Urinary bladder (tissue), 4 donors: ENCODE results near the gene HASPIN. TPM values are rescaled to one million over a fixed set of nuclear protein-coding genes. Genes with fewer than 3 reads are reported as not detected.

Experiments
- DNase-seq: peaks from one replicate; pipeline ENCODE4 v3.0.0-alpha.2; 2015; ENCODE audit errors: extremely low spot score
- H3K27ac ChIP-seq: one replicate; pipeline ENCODE4 v1.5.1; 2013; ENCODE audit warnings: low read depth, mild to moderate bottlenecking, moderate library complexity
- H3K36me3 ChIP-seq: one replicate; pipeline ENCODE4 v1.6.1; 2013; ENCODE audit warnings: mild to moderate bottlenecking, moderate library complexity; ENCODE audit not compliant: insufficient read depth
- H3K4me1 ChIP-seq: one replicate; pipeline ENCODE4 v1.6.1; 2013; ENCODE audit warnings: mild to moderate bottlenecking, moderate library complexity; ENCODE audit not compliant: insufficient read depth
- H3K4me3 ChIP-seq: one replicate; pipeline ENCODE4 v1.5.1; 2013; ENCODE audit warnings: low read depth, low read length
- WGBS: extraction: QIAGEN DNeasy Blood & Tissue Kit; methylation state at CpG from one replicate; pipeline ENCODE4 v1.1.7; 2013; 5-methylcytosine and 5-hydroxymethylcytosine counted together
- polyA plus RNA-seq: library from polyadenylated mRNA; stranded (reverse); fragments of 200-250 nt; gene quantifications from one replicate; pipeline ENCODE4 v1.2.3, GENCODE V29; 2013
- total RNA-seq: library from RNA; depleted of rRNA; stranded (reverse); fragments of >200 nt; gene quantifications from one replicate; pipeline ENCODE4 v1.2.3, GENCODE V29; 2014
- donor health status: healthy with polysubstance abuse.
- donor health status: healthy.

HASPIN gene
- 2.2 TPM for total RNA-seq
- 0.08 TPM for polyA plus RNA-seq

DNA sequence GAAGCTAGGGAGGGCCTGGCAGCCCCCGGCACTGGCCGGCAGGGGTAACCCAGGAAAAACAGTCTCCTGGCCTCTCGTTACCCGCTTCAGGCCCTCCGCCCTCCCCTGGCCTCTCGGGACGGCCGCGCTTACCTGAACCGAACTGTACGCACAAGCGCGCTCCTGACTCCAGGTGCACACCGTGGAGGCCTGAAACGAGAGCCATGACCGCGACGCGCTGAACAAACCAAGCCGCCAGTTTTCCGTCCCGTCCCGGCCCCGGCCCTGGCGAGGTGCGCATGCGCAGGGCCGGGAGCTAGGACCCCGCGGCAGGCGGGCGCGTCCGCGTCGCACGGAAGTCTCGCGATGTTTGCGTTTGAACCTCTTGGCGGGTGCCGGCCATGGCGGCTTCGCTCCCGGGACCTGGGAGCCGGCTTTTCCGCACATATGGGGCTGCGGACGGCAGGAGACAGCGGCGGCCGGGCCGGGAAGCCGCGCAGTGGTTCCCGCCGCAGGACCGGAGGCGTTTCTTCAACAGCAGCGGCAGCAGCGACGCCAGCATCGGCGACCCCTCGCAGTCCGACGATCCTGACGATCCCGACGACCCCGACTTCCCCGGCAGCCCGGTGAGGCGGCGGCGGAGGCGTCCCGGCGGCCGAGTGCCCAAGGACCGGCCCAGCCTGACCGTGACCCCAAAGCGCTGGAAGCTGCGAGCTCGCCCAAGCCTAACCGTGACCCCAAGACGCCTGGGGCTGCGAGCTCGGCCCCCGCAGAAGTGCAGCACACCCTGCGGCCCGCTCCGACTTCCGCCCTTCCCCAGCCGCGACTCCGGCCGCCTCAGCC, at the start of gene HASPIN:
Gene HASPIN (plus strand): TSS at position 348 of the 822 bp plus-strand sequence. CDS start 33 bp downstream, at position 381.
- no peaks in the 10 kb centered on the region for H3K4me1 ChIP-seq
- WGBS = under 1% methylated on average over 98 of the region's 98 CpGs
- peak; percentile 83 for DNase-seq
- no peaks in the 10 kb centered on the region for H3K36me3 ChIP-seq
- peak within 1 kb of the TSS; percentile 68 for H3K4me3 ChIP-seq
- H3K27ac ChIP-seq = peak within 1 kb of the TSS; percentile 90

DNA sequence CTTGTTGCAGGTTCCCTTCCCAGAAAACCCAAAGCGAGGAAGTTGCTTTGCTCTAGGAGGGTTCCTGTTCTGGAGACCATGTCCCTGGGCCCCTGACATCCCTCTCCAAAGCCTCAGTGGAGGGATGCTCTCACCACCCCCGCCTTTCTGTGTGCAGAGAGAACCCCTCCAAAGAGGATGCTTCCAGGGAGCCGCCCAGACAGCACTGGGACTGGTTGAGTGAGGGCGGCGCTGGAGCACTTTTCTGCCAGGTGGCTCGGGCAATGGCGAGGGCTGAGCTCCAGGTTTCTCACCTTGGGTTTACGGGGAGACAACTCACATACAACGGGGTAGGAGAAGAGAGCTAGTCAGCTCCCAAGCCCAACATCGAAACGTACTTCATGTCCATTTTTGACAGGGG, 47.8 kb upstream of the HASPIN start:
- no peaks in the 10 kb centered on the region for H3K4me1 ChIP-seq
- no peak for DNase-seq
- 83% methylated on average over 11 of the region's 11 CpGs for WGBS
- H3K27ac ChIP-seq = no peak overlapping the region
- H3K36me3 ChIP-seq = no peaks in the 10 kb centered on the region
- H3K4me3 ChIP-seq = no peak overlapping the region

DNA sequence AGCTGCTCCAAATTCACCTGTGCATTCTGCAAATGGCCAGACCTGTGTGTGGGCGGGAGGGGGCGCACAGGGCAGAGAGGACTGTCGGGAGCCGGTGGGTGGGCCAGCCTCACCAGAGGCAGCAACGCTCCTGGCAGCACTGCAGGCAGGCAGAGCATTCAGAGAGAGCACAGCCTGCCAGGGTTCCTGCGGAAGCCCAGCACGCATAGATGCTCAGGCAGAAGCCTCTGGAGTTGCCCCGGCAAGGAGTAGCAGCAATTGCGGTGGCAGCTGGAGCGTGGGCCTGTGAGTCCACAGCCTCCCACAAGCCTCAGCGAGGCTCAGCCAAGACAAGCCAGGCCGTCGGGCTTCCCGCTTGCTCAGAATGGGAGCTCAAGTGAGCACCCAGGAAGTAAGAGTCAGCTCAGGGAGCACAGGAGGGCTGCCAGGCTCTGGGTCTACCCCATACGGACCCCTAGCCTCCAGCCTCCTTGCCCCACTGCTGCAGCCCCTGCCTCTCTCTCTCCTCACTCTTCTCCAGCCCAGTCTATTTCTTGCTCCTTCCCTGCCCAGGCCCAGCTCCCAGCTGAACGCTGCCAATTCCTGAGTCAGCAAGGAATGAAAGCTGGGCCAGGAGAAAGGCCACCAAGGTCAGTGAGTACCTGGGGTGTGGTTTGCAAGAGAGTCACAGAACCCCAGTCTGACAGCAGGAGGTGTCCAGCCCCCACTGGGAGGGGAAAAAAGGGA, 45.4 kb upstream of the HASPIN start:
- no peak for DNase-seq
- Histone ChIP-seq H3K4me3 (no peak overlapping the region), H3K27ac (no peak overlapping the region), H3K4me1 (no peaks in the 10 kb centered on the region), H3K36me3 (no peaks in the 10 kb centered on the region)
- WGBS = 49% methylated on average over 16 of the region's 16 CpGs

DNA sequence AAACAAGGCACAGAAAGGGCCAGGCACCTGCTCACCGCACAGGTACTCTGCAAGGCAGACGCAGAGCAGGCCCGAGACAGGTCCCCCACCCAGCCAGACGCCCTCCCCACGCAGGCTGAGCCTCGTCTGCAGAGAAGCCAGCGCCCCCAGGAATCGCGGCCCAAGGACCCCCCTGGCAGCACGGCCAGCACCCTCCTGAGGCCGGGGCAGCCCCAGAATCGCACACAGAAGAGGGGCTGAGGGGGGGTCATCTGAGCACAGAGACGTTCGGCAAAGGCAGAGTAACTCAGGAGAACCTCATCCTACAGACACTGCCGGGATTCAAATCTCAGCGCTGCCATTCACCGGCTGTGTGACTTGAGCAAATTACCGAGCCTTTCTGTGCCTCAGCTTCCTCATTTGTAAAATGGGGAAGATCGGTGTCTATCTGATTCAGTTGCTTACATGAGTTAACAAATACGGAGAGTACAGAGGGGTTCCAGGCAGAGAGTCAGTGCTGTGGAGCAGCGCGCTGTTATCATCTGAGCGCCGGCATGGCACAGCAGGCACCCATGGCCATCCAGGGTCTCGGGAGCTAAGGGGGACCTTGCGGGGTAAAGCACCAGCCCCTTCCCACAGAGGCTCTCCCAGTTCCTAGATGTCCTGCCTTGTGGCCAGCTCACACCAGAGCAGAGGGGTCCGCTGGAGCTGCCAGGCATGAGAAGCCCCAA, 44.7 kb upstream of the HASPIN start:
- Histone ChIP-seq H3K27ac (no peak overlapping the region), H3K36me3 (no peaks in the 10 kb centered on the region), H3K4me3 (no peak overlapping the region), H3K4me1 (no peaks in the 10 kb centered on the region)
- no peak for DNase-seq
- WGBS = 84% methylated on average over 27 of the region's 27 CpGs

GRCh38 chr17:3679531-3680126, 44.1 kb upstream of the HASPIN start:
- no peak overlapping the region for H3K27ac ChIP-seq
- no peak overlapping the region for H3K4me3 ChIP-seq
- DNase-seq = no peak
- H3K4me1 ChIP-seq = no peaks in the 10 kb centered on the region
- H3K36me3 ChIP-seq = no peaks in the 10 kb centered on the region
- WGBS = 51% methylated on average over 20 of the region's 20 CpGs

GRCh38 chr17:3681057-3681456, 42.6 kb upstream of the HASPIN start:
- WGBS = 84% methylated on average over 12 of the region's 12 CpGs
- Histone ChIP-seq H3K36me3 (no peaks in the 10 kb centered on the region), H3K4me1 (no peaks in the 10 kb centered on the region), H3K27ac (no peak overlapping the region), H3K4me3 (no peak overlapping the region)
- no peak for DNase-seq

DNA sequence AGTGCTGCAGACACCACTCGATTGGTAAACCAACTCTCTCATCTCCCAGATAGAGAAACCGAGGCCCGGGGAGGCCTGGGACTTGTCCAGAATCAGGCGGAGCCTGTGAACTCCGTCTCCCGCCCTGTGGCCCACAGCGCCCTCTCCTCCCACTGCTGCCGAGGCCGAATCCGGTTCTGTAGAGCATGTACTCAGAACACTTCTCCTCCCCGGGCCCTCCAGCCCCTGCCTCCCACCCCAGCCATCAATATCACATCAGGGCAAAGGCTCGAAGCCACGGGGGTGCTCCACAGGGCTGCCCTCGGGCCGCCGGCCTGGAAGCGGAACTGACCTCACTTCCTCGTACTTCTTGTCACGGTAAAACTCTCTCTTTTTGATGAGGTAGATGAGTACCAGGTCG, 42.1 kb upstream of the HASPIN start:
- H3K36me3 ChIP-seq = no peaks in the 10 kb centered on the region
- no peak overlapping the region for H3K4me3 ChIP-seq
- no peaks in the 10 kb centered on the region for H3K4me1 ChIP-seq
- 79% methylated on average over 20 of the region's 20 CpGs for WGBS
- H3K27ac ChIP-seq = no peak overlapping the region
- no peak for DNase-seq

- no peak overlapping the region for H3K4me3 ChIP-seq
- H3K27ac ChIP-seq = no peak overlapping the region
- 90% methylated on average over 12 of the region's 12 CpGs for WGBS
- H3K4me1 ChIP-seq = no peaks in the 10 kb centered on the region
- DNase-seq = no peak
- no peaks in the 10 kb centered on the region for H3K36me3 ChIP-seq
Measured at GRCh38 chr17:3682033-3682432, 41.7 kb upstream of the HASPIN start.

DNA sequence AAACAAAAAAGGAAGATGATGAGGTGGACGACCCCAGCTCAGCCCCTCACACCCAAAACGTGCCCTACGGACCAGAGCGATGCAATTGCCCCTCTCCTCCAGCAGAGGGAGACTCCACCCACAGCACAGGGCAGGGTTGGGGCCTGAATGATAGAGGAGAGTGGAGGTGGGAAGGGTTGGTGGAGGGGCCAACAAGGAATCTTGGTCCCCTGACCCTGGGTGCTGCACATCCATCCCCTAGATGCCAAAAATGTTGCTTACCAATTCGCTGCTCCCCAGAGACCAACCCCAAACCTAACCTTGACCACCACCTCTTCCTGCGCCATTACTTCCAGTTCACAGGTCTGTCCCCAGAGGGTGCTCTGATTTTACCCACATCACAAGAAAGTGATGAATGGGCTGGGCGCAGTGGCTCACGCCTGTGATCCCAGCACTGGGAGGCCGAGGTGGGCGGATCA, 40.6 kb upstream of the HASPIN start:
- Histone ChIP-seq H3K4me3 (no peak overlapping the region), H3K4me1 (no peaks in the 10 kb centered on the region), H3K36me3 (no peaks in the 10 kb centered on the region), H3K27ac (no peak overlapping the region)
- DNase-seq = no peak
- WGBS = 34% methylated on average over 10 of the region's 10 CpGs

GRCh38 chr17:3685174-3685573, 38.5 kb upstream of the HASPIN start:
- Histone ChIP-seq H3K27ac (no peak overlapping the region), H3K4me3 (no peak overlapping the region)

DNA sequence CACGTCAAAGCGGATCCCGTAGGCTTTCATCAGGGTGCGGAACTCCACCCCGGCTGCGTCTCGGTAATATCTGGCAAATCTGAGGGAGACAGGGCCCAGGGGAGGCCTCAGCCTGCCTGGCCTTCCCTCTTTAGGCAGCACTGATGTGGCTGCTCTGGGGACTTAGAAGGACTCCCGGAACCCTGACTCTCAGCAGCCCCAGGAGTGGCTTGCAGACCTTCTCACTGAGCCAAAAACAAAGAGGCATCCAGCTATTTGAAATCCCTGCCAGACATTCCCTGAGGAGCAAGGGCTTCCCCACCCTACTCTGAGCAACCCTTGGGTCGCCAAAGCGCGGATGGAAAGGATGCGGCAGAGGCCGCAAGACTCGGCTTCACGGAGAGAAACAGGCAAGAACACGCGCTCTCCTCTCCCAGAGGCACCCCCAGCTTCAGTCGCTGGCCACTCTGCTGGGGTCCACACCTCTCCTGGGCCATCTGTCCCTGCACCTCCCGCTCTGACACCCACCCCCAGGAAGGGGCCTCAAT, 35.6 kb upstream of the HASPIN start:
- H3K4me3 ChIP-seq = no peak overlapping the region
- no peak overlapping the region for H3K27ac ChIP-seq
- no peak for DNase-seq
- no peaks in the 10 kb centered on the region for H3K4me1 ChIP-seq
- no peaks in the 10 kb centered on the region for H3K36me3 ChIP-seq
- WGBS = 41% methylated on average over 19 of the region's 19 CpGs

More at GRCh38 chr17:3685174-3685573, 38.5 kb upstream of the HASPIN start:
- WGBS = 22% methylated on average over 13 of the region's 13 CpGs
- Histone ChIP-seq H3K36me3 (no peaks in the 10 kb centered on the region), H3K4me1 (no peaks in the 10 kb centered on the region)
- no peak for DNase-seq

DNA sequence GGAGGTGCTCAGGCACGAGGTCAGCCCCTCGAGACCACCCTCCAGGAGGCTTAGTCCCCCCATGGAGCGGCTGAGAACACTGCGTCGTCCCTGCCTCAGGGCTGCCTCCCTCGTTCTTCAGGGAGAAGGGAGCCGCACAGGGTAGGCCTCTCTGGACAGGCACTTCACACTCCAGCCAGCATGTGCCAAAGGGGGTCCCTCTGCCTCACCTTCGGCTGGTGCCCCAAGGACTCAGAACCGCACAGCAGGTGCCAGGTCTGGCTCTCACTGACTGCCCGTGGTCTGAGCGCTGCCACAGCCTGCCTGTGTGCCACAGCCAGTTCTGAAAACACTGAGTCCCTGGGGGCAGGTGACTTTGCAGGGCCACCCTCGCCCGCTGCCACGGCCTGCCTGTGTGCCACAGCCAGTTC, 34.8 kb upstream of the HASPIN start:
- no peaks in the 10 kb centered on the region for H3K36me3 ChIP-seq
- H3K27ac ChIP-seq = no peak overlapping the region
- H3K4me3 ChIP-seq = no peak overlapping the region
- no peaks in the 10 kb centered on the region for H3K4me1 ChIP-seq
- 82% methylated on average over 14 of the region's 14 CpGs for WGBS
- DNase-seq = no peak
